Peyer's patch (tissue), 4 donors: ENCODE measurements around the gene EPHB2.

Experiments used
- POLR2A ChIP-seq, 2 donors: fragments of 450-650 bp; IDR thresholded peaks; one replicate each; pipeline ENCODE4 v1.5.1; 2017; ENCODE audit warnings: antibody characterized with exemption in 2 of 2, mild to moderate bottlenecking in 2 of 2, moderate library complexity in 2 of 2
- TF ChIP-seq, protein P1 (sequence below), 6 experiments: fragments of 450-650 bp in 4 of 6; fragments of 200-600 bp in 2 of 6; sonication (generic) in 1 of 6; IDR thresholded peaks; one replicate each; pipeline ENCODE4 v1.5.1; 2017 to 2019; ENCODE audit warnings: antibody characterized with exemption in 6 of 6, mild to moderate bottlenecking in 3 of 6, moderate library complexity in 1 of 6

DNA sequence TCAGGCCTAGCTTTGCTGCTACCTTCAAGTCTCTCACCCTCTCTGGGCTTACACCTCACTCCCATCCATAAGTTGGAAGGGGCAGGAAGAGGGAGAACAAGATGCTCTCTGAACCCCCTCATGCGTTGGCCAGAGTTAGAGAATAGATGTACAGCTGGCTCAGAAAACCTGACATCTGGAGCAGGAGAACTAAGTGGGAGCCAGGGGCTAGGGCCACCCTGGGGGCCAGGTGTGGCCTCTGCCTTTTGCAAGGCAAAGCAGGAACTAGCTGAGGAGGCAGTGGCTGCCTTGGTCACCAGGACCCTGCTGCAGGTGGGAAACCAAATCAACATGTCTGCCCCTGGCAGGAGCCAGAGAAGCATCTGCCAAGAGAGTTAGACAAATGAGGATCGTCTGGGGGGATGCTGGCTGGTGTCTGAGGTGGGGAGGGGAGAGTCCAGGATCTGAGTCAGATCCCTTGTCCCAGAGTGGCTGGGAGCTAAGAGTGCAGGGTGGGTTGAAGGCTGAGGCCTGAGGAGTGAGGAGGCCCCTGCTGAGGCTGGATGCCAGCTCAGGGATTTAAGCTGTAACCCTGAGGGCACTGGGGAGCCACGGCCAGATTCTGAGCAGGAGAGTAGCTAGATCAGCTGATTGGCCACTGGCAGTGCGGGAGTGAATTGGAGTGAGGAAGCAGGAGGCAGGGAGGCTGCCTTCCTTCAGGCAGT lies 115.0 kb downstream of the EPHB2 start:
- TF ChIP-seq POLR2A (IDR thresholded peaks at IDR 0.05), result no peak
- TF ChIP-seq, protein P1, sequence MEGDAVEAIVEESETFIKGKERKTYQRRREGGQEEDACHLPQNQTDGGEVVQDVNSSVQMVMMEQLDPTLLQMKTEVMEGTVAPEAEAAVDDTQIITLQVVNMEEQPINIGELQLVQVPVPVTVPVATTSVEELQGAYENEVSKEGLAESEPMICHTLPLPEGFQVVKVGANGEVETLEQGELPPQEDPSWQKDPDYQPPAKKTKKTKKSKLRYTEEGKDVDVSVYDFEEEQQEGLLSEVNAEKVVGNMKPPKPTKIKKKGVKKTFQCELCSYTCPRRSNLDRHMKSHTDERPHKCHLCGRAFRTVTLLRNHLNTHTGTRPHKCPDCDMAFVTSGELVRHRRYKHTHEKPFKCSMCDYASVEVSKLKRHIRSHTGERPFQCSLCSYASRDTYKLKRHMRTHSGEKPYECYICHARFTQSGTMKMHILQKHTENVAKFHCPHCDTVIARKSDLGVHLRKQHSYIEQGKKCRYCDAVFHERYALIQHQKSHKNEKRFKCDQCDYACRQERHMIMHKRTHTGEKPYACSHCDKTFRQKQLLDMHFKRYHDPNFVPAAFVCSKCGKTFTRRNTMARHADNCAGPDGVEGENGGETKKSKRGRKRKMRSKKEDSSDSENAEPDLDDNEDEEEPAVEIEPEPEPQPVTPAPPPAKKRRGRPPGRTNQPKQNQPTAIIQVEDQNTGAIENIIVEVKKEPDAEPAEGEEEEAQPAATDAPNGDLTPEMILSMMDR (IDR thresholded peaks at IDR 0.05), result no peak
